ENCODE measurements around the gene FAM25G.
"Not testable (repeated sequence)": the region's sequence is repeated elsewhere in the genome, so short reads cannot be mapped to it uniquely, and the experiment has no call there.

DNA sequence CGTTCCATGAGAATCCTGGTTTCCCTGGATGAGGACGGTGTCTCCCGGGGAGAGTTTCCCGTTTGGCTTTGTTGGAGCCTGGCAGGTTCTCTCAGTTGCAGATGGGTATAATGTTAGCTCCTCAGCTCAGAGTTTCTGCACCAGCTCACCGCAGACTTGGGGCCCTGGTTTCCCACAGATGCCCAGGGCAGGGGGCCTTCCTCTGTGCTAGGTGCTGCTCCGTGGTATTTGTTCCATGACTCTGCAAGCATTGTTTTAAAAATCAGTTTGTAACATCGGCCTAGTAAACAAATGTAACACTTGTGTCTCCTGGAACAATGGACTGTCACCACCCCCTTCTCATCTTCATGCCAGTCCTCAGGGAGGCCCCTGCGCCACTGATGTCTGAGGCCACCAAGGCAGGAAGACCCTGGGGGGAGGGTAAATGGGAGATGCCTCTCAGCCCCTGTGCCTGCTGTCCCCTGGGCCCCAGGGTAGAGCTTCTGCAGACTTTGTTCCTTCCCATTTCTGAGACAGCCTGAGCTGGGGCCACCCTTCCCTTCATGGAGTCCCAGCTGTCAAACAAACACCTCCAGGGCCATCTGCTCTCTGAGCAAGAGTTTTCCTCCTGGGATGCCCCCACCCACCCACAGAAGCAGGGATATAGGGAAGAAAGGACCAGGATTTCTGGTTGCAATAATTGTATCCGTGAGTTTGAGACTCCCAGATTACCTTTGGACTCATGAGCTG is 36.0 kb downstream of the FAM25G start:
- TF ChIP-seq, protein P1, sequence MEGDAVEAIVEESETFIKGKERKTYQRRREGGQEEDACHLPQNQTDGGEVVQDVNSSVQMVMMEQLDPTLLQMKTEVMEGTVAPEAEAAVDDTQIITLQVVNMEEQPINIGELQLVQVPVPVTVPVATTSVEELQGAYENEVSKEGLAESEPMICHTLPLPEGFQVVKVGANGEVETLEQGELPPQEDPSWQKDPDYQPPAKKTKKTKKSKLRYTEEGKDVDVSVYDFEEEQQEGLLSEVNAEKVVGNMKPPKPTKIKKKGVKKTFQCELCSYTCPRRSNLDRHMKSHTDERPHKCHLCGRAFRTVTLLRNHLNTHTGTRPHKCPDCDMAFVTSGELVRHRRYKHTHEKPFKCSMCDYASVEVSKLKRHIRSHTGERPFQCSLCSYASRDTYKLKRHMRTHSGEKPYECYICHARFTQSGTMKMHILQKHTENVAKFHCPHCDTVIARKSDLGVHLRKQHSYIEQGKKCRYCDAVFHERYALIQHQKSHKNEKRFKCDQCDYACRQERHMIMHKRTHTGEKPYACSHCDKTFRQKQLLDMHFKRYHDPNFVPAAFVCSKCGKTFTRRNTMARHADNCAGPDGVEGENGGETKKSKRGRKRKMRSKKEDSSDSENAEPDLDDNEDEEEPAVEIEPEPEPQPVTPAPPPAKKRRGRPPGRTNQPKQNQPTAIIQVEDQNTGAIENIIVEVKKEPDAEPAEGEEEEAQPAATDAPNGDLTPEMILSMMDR (IDR thresholded peaks at IDR 0.05) = not testable (repeated sequence)
- TF ChIP-seq RAD21 (IDR thresholded peaks at IDR 0.05; ENCODE audit: low read length); REST (IDR thresholded peaks at IDR 0.05; ENCODE audit: low read depth, low read length); MXI1 (IDR thresholded peaks at IDR 0.05; ENCODE audit: low read depth, low read length); EZH2phosphoT487 (IDR thresholded peaks at IDR 0.05; ENCODE audit: borderline replicate concordance, low read depth): not testable (repeated sequence)

Measured in SK-N-SH (cell line).